Ramos (cell line): ENCODE measurements around the gene HCN3.
"Not testable (repeated sequence)": the region's sequence is repeated elsewhere in the genome, so short reads cannot be mapped to it uniquely, and the experiment has no call there.

Experiments used
- in situ Hi-C: fragments of 300-500 bp; cut with MboI; formaldehyde crosslinking; loops from one replicate; pipeline ENCODE4 v1.14.3; 2022; ENCODE audit warnings: low sequenced_read_pairs; ENCODE audit not compliant: unreplicated experiment

The HCN3 gene

DNA sequence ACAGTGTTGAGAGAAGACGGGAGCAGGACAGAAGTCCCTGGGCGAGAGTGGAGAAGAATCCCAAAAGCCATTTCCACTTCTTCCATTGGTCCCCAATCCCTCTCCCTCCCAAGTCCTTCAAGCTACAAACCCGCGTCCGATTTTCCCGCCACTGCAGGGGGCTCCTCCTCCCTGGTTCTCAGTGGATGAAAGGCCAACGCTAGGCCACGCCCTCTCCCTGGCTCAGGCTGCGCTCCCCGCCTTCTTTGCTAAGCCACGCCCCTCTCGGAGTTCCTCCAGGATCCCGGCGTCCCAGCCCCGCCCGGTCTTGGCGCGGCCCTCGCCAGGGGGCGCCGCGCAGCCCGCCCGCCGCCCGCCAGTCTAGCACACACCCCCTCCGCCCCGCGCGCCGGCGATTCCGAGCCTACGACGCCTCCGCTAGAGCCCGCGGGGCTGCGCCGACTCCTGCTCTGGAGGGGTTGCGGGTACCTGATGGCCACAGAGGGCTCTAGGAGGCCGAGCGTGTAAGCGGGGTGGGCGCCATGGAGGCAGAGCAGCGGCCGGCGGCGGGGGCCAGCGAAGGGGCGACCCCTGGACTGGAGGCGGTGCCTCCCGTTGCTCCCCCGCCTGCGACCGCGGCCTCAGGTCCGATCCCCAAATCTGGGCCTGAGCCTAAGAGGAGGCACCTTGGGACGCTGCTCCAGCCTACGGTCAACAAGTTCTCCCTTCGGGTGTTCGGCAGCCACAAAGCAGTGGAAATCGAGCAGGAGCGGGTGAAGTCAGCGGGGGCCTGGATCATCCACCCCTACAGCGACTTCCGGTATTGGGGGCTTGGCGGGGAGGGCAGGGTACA lies at the start of gene HCN3:
Gene HCN3, plus strand, starts transcription at position 394 of the 832 bp plus-strand sequence. Its CDS starts 128 bp downstream, at position 522.
- in situ Hi-C loops: no loop called here

DNA sequence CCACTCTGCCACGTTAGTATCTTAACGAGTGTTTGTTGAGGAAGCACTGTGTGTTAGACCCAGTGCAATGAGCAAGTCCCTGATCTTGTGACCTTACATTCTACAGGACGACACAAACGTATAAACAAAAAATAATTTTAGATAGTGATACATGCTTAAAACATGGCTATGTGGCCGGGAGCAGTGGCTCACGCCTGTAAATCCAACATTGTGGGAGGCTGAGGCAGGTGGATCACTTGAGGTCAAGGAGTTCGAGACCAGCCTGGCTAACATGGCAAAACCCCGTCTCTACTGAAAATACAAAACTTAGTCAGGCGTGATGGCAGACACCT lies 49.2 kb upstream of the HCN3 start:
- in situ Hi-C loops: no loop called here

DNA sequence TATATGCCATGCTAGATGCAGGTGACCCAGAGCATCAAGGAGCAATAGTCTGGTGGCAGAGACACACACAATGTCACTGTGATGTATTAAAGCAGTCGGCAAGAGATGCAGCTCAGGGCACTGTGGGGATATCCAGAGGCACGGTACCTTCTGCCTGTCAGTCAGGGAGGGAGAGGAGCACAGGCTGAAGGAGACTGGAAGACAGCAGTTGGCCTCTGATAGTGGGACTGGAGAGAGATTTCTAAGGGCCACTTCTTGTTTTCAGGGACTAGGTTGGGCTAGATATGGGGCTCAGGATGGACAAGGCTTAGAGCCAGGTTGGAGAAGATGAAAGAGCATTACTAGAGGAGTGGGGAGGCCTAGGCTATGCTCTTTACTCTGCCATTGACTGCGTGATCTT lies 46.0 kb upstream of the HCN3 start:
- in situ Hi-C loops: not testable (repeated sequence)

DNA sequence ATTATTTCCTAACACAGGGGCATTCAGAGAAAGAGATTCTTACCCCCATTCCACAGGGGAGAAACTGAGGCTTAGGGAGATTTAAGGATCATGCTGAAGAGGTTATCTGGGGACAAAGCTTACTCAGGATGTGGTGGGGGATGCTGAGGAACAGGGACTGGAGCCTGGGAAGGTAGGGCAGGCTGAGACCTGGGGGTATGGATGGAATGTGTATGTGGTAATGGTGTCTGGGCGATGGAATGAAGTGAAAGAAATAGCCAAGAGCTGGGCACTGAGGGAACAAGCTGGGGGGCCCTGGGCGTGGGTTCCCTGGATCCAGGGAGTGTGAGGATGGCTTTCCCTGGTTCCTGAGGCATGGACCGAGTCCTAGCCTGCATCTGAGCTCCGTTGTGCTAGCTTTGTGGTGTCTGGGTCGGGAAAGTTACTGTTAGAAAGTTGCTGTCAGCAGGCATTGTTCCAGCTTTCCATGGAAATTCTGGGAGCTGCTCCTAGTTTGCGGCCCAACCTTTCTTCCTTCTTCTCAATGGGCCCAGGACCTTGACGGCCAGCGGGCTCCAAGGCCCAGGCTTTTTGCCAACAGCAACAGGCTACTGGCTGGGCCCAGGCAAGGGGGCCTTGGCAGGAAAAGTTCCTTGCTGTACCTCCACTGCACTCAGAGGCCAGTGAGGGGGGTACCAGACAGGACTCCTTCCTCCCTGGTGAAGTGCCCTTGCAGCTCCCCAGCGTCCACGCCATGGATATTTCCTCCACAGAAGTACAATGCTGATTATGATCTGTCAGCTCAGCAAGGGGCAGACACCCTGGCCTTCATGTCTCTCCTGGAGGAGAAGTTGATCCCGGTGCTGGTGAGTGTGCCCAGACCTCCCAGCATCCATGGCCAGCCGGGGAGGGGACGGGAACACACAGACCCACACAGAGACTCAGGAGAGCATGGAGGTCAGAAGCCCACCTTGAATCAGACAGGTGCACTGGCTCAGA lies 45.0 kb upstream of the HCN3 start:
- in situ Hi-C loops: not testable (repeated sequence)

DNA sequence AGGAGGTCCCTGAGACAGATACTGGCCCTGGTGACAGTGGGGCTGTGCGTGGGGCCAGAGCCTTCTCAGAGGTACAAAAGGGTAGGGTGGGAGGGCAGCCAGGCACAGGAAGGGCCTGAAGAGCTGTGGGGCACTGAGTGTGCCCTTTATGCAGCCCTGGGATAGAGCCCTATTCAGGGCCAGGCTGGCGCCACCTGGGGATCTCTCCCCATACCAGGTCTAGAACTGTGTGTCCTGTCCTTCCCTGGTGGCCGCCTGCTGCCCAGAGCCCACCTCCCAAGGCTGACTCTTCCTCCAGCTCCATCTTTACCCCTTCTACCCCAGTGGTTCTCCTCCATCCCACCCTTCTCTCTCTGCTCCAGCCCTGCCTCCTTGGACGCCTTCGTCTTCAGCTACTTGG lies 43.8 kb upstream of the HCN3 start:
- in situ Hi-C loops: not testable (repeated sequence)

DNA sequence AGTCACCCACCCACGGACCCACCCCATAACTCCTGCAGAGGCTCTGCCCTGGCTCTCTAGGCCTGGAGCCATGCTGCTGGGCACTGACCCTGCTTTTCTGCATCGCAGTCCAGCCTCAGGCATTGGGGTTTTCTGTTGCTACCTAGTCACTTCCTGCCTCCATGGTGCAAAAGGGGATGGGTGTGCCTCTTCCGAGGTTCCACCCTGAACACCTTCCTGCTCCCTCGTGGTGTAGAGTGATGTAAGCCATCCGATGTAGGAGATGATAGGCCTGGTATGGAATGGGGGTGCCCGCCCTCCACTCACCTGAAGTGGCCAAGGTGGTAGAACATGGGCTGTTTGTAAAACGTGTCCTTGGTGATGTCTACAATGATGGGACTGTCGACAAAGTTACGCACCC lies 41.9 kb upstream of the HCN3 start:
- in situ Hi-C loops: not testable (repeated sequence)

DNA sequence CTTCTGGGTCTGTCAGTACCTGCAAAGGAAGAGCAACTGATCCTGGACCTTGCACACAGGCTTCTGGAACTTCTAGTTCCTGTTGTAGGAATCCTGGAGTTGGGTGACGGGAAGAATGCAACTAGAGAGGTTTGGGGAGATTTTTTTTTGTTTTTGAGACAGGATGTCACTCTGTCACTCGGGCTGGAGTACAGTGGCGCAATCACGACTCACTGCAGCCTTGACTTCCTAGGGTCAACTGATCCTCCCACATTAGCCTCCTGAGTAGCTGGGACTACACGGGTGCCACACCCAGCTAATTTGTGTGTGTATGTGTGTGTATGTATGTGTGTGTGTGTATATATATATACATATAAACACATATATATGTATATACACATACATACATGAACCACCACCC lies 40.8 kb upstream of the HCN3 start:
- in situ Hi-C loops: no loop called here

DNA sequence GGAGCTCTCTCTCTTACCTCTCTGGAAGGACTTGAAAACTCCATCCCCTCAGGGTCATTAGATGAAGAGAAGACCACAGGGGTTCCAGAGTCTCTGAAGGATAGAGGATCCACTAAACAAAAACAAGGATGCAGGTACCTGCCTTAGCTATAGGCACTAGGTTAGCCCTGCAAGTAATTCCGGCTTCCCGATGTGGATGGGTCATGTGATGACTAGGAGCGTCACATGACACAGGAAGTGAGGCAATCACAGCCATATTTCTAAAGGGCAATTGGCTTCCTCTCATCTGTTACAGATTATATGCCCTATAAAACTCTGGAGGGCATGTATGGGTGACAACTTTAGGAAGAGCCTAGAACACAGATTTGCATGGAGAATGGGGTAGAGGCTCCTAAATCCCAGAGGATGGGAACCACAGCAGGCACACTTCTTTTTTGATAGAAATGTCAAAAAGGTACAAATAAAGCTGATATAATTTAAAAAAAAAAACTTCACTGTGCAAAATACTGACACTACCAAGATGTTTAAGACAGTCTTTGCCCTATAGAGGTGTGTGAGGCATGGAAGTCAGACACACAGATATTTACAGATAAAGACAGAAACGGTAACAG lies 36.1 kb upstream of the HCN3 start:
- in situ Hi-C loops: no loop called here

DNA sequence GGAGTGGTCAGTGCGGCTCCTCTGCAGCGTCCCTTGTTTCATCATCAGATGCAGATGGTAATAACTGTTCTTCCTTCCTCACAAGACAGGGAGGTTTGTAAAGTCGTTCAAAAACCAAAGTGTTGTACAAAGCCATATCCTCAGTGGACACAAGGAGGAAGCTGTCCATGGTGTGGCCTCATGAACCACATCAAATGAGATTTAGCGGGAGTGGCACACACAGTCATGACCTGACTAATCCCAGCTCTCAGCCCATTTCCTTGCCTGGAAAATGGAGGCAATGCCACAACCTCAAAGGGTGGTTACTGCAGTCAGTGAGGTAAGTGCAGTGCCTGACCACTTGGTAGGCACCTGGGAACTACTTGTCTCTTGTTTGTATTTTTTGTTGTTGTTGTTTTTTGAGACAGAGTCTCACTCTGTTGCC lies 35.4 kb upstream of the HCN3 start:
- in situ Hi-C loops: no loop called here

DNA sequence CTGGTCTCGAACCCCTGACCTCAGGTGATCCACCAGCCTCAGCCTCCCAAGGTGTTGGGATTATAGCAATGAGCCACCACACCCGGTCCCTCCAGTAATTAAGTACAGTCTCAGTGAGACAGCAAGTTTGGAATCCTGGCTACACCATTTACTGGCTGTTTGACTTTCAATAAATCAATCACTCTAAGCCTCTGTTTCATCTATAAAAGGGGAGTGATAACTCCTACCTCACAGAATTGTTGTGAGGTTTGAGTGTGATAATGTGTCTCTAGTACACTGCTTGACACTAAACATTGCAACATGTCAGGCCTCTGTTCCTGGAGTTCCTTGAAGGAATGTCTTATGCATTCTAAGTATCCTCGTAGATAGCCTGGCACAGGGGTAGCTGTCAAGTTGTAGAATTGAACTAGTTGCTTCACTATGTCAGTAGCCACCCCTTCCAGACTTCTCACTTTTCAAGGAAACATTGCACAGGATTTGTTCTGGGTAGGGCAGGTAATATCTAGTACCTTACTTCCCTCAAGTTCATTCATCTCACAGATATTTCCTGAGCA lies 34.4 kb upstream of the HCN3 start:
- in situ Hi-C loops: no loop called here

DNA sequence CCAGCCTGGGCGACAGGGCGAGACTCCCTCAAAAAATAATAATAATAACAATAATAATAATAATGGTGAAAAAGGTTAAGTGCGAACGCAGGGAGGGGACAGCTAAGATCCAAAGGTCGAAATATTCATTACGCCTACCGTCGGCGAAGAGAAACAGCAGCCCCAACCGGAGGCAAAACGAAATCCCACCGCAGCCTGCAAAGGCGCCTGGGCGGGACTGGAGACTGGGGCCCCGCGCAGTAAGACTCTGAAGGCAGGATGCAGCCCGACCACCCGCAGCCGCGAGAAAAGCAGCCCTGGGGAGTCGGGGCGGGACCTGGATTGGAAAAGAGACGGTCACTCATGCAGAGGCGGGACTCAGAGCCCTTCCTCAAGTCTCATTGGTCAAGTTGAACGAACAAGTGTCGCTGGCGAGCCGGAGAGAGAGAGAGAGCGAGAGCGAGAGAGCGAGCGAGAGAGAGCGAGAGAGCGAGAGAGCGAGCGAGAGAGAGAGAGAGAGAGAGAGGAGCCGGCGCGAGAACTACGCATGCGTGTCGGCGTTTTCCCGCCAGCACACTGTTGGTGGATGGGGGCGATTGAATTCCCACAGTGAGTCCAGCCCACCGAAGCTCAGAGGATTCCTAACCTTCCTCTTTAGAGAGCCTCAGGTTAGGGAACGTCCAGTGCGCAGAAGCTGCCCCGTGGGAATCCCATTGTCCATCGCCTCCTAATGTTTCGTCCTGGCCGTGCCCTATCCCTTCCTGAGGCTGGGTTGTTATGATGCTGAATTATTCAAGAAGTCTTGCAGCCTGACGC lies 32.7 kb upstream of the HCN3 start:
- in situ Hi-C loops: no loop called here

DNA sequence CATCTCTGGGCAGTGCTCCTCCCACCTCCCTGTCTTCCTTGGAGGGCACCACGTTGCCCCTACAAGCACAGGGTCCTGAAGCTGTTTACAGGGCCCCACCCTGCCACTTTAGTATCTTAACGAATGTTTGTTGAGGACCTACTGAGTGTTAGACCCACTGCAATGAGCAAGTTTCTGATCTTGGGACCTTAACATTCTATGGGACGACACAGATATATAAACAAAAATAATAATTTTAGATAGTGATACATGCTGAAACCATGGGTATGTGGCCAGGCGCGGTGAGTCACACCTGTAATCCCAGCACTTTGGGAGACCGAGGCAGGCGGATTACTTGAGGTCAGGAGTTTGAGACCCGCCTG lies 32.1 kb upstream of the HCN3 start:
- in situ Hi-C loops: no loop called here

DNA sequence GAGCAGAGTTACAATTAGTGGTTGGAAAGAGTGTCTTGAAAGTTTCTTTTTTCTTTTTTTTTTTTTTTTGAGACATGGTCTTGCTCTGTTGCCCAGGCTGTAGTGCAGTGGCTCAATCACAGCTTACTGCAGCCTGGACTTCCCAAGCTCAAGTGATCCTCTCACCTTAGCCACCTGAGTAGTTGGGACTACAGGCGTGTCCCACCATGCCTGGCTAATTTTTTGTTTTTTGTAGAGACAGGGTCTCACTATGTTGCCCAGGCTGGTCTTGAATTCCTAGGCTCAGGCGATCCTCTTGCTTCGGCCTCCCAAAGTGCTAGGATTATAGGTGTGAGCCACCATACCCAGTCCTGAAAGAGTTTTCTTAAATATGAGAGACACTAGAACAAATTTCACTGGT lies 30.5 kb upstream of the HCN3 start:
- in situ Hi-C loops: not testable (repeated sequence)

DNA sequence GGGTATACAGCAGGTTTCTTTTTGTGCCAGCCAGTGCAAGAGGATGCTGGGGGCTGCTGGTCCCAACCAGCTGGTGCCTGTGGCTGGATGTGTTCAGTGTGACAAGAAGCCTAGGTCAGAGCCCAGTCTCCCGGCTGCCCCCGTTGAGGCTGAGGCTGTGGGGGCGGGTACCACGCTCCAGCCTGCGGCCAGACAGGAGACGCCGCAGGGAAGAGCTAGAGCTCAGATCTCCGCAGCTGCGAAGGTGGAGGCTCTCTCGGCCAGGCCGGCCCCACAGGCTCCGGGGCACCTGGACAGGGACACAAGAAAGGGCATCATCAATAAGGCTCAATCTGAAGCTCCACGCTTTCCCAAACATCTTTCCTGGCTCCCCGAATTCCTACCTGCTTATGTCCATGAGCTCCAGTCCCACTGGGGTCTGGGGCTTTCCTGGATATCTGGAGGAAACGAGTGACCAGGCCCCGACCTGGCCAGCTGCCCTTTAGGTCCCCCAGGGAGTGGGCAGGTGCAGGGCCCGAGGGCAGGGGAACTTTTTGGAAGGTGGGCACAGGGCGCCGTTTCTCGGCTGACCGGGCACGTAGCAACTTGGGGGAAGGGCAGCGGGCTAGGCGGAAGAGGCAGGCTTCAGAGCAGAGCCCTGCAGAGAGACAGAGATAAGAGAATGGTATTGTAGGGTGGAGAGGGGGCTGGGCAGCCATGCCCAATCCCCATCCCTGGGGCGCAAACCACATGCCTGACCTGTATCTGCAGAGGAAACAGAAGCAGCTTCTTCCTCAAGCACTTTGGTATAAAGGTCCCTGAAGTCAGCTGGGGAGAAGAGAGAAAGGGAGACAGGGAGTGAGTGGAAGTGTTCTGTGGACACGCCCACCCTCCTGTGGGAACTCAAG lies 29.4 kb upstream of the HCN3 start:
- in situ Hi-C loops: no loop called here

DNA sequence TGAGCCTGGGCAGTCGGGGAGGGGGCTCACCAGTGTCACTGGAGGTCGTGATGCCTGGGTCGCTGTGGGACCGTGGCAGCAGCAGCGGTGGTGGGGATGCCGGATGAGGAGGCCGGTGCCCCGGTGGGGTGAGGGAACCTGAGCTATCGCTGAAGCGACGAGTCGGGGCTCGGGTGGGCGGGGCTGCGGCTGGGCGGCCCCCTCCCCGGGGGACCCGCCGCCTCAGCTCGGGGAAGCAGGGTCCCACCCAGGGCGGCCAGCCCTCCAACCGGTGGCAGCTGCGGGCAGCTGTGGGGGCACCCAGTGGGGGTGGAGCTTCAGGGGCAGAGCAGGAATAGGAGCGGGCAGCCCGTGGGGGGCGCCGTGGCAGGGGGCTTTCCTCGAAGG lies 27.0 kb upstream of the HCN3 start:
- in situ Hi-C loops: no loop called here

DNA sequence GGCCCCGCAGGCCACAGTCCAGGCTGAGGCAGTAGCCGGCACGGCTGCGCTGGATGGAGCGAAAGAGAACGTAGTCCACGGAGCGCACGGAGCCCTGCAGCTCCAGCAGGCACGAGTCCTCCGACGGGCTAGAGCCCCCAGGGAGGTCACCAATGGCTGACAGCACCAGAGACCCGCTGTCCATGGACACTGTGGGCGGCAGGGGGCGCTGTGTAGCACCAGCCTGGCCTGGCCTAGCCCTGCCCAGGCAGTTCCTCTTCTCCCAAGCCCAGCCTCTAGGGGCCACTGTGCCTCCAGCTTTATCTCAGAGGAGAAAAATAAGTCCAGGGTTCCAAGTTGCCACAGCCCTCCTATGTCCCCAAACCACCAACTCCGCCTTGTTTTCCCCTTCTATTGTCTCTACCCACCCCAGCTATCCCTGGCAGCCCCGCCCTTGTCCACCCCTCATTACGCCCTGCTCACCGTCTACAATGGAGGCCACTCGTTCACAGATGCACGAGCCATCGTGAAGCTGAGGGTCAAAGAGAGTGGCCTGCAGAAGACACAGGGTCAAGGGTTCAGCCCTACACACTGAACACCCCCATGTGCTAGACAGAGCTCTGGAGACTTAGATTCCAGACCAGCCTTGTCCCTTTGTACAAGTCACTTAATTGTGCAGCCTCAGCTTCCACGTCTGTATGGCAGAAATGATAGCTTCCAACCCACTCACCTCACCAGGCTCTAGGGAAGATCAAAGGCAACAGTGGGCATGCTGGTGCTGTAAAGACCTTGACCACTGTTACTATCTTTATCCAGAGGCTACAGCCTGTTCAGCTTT lies 26.4 kb upstream of the HCN3 start:
- in situ Hi-C loops: no loop called here

DNA sequence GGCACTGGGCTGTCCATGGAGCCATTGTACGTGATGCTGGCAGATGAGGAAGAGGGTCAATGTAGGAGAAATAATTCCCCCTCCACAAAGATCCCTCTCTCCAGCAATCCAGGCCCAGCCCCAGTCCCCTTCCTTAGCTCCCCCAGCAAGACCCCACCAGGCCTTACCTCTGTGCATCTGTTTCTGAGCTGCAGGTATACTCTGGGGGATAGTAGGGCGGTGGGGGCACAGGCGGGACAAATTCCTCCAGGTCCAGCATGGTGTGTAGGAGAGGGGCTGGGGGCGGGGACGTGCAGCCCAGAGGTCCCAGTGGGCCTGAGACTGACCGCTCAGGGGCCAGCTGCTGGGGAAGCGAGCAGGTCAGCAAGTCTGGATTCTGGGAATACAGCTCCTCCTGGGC lies 25.7 kb upstream of the HCN3 start:
- in situ Hi-C loops: no loop called here

DNA sequence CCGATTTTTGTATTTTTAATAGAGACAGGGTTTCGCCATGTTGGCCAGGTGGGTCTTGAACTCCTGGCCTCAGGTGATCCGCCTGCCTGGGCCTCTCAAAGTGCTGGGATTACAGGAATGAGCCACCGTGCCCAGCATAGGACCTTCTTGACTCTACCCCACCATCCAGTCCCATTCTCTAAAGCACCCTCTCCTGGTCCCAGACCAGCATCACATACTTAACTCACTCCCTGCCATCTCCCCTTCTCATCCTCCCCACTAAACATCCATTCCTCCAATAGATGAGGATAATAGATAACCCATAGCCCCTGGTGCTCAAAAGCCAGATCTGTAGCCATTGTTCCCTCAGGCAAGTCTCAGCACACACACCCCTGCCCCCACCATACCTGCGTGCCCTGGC lies 24.1 kb upstream of the HCN3 start:
- in situ Hi-C loops: no loop called here
